KOPT-K1 (cell line): Measurements from ENCODE around the gene SELENOH.

Source experiments
- H3K27ac ChIP-seq: fragments of 200-600 bp; sonication (generic); 2 replicates; pipeline ENCODE4 v1.5.1; 2016; ENCODE audit warnings: antibody characterized with exemption, mild to moderate bottlenecking, low read depth, low read length; ENCODE audit not compliant: poor library complexity, severe bottlenecking
- H3K36me3 ChIP-seq: fragments of 200-600 bp; sonication (generic); 2 replicates; pipeline ENCODE4 v1.5.1; 2017; ENCODE audit warnings: antibody characterized with exemption, mild to moderate bottlenecking, low read length, moderate library complexity; ENCODE audit not compliant: insufficient read depth
- H3K9me3 ChIP-seq: fragments of 200-600 bp; sonication (generic); 2 replicates; pipeline ENCODE4 v1.5.1; 2017; ENCODE audit warnings: antibody characterized with exemption, low read length, mild to moderate bottlenecking; ENCODE audit not compliant: insufficient read depth, poor library complexity, severe bottlenecking

Gene SELENOH

DNA sequence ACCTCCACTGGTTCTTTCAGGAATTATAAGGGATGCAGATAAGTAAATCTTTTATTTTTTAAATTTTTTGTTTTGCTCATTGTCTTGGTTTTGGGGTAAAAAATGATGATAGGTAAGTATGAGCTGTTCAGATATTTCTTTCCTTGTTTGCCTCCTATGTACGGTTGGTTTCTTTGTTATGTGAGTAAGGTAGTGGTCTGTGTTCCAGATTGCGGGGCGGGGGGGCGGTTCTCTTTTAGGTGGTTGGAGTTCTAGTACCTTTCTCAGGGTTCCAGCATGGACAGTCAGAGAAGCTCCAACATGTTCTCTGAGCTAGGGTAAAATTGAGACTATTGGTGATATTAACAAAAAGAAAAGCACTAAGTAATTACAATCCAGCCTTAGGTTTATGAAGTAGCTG is 22.7 kb downstream of the SELENOH start:
- Histone ChIP-seq H3K36me3 (no peaks in the 10 kb centered on the region), H3K9me3 (no peaks in the 10 kb centered on the region), H3K27ac (no peak overlapping the region)

DNA sequence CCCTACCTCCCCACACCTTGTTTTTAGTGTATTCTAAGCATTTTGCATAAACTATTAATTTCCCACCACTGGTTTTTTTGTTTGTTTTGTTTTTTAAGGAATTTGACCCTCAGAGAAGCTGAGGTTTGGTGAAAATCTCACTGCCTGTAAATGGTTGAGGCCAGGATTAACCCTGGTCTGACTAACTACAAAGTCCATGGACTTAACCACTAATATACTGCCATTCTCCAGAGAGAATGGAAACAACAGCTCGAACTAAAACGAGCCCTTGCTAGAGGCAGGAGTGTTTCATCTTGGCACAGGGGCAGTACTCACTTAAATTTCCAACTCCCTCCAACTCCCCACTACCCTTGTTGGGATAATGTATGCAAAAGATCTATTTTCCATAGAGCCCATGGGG is 23.3 kb downstream of the SELENOH start:
- no peak overlapping the region for H3K27ac ChIP-seq
- H3K36me3 ChIP-seq, result no peaks in the 10 kb centered on the region
- H3K9me3 ChIP-seq, result no peaks in the 10 kb centered on the region

DNA sequence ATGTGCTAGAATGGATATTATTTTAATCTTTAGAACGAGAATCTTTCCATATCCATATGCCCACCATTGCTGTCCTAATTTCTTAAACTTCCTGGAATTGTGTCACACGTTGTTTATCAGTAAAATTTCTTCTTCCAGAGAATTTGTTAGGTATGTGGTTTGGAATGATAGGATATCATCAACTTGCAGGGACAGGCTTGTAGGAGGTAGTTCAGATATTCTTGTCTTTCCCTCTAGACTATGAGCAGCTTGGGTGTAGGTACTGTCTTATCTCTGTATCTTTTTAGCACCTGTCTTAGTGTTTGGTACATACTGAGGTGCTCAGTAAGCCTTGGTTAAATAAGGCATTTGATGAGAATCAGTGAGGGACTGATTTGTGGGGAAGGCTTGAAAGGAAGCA is 23.7 kb downstream of the SELENOH start:
- Histone ChIP-seq H3K36me3 (no peaks in the 10 kb centered on the region), H3K9me3 (no peaks in the 10 kb centered on the region), H3K27ac (no peak overlapping the region)

DNA sequence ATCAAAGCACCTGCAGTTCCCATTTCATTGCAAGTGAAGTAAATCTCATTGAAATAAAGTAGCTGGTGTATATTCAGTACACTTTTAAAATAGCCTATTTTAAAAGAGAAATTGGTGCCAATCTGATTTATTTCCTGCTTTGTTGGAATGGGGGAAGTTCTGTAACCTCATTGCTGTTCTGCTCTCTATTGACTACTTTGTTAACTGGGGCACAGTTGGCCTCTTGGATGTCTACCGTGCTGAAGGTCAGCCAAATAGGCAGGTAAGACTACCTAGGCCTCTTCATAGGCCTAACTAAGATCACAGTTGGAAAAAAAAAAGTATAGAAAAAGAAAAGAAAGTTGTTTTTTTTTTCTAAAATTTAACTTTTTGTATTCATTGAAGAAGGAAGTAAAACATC is 29.5 kb downstream of the SELENOH start:
- Histone ChIP-seq H3K27ac (no peak overlapping the region), H3K36me3 (no peaks in the 10 kb centered on the region), H3K9me3 (no peaks in the 10 kb centered on the region)

DNA sequence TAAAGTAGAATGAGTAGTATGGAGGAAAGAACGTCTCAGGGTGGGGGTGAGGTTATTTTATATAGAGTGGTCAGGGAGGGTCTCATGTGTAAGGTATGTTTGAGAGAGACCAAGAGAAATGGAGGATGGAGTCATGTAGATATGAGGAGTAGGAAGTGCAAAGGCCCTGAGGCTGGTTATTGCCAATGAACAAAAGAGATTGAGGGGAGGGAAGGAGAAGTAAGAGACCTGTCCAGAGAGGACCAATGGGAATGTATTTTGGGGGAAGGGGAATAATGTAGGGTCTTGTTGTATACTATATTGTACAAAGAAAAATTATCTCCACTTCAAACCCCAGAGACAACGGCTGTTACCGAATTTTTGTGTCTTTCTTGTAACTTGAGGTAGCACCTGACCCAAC is 30.1 kb downstream of the SELENOH start:
- Histone ChIP-seq H3K36me3 (no peaks in the 10 kb centered on the region), H3K9me3 (no peaks in the 10 kb centered on the region), H3K27ac (no peak overlapping the region)

DNA sequence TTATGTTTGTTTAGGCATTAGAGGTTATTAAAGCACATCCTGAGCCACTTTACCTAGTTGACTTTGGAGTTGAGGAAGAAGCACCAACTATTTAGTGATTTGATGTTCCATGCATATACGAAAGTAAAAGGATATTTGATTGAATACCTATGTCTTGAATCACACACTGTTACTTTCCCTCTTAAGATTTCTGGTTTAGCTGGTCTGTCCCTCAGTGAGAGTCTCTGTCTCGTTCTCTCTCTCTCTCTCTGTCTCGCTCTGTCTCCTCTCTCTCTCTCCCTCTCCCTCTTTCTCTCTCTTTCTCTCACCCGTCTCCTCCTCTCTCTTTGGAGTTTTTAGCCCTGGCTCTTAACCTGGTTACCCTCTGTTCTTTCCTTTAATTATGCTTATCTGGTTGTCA is 31.3 kb downstream of the SELENOH start:
- no peaks in the 10 kb centered on the region for H3K9me3 ChIP-seq
- no peak overlapping the region for H3K27ac ChIP-seq

DNA sequence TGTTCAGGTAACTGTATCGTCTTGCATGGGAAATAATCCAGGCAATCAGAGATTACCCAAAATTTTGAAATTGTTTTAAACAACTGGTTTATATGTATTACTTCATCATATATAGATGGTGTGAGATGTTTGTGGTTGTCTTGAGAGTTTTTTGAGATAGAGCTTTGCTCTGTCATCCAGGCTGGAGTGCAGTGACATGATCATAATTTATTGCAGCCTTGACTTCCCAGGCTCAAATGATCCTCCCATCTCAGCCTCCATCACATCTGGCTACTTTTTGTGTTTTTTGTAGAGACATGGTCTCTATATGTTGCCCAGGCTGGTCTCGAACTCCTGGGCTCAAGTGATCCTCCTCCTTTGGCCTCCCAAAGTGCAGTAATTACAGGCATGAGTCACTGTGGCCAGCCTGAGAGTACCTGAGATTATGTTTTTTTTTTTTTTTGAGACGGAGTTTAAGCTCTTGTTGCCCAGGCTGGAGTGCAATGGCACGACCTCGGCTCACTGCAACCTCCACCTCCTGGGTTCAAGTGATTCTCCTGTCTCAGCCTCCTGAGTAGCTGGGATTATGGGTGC is 31.8 kb downstream of the SELENOH start:
- Histone ChIP-seq H3K27ac (no peak overlapping the region), H3K36me3 (no peaks in the 10 kb centered on the region), H3K9me3 (no peaks in the 10 kb centered on the region)

More for the DNA sequence above, 31.3 kb downstream of the SELENOH start:
- no peaks in the 10 kb centered on the region for H3K36me3 ChIP-seq

DNA sequence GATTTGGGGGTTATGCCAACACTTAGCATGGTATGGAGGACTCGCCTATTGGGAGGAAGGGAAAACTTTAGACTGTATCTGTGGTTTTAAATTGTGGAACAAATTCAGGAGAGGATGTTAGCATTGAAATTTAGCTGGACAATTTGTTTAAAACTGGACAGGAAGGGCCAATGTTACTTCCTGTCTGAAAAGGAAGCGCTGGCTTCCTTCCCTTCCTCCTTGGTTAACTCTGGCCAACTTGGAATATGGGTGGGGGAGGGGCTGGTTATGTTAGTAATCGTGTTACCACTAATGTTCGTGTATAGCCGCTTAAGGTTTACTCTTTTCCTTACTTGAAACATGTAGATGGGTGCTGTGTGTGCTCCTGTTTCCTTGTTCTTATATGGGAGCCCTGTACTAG is 34.2 kb downstream of the SELENOH start:
- Histone ChIP-seq H3K27ac (no peak overlapping the region), H3K36me3 (no peaks in the 10 kb centered on the region), H3K9me3 (no peaks in the 10 kb centered on the region)

DNA sequence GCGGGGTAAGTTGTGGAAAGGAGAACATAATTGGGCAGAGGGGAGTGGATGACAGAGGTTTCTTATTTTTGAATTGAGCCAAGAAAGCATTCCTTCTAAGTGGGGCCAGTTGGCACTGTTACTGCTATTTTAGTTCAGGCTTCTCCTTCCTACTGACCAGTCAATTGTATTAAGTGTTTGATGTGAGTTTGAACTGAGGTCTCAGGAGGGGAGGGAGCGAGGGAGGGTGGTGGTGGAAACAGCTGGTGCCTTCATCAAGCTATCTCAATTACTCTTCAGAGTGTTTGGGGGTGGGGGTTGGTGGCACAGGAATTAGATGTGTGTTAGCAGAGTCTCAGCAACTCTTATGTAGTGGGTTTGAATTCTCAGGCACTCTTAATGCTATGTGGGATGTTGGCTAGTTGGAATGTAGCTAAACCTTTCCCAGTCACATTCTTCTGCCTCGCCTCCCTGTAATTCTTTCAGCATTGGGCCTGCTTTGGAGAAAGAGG is 34.8 kb downstream of the SELENOH start:
- H3K36me3 ChIP-seq, result no peaks in the 10 kb centered on the region
- H3K27ac ChIP-seq, result no peak overlapping the region
- H3K9me3 ChIP-seq, result no peaks in the 10 kb centered on the region

DNA sequence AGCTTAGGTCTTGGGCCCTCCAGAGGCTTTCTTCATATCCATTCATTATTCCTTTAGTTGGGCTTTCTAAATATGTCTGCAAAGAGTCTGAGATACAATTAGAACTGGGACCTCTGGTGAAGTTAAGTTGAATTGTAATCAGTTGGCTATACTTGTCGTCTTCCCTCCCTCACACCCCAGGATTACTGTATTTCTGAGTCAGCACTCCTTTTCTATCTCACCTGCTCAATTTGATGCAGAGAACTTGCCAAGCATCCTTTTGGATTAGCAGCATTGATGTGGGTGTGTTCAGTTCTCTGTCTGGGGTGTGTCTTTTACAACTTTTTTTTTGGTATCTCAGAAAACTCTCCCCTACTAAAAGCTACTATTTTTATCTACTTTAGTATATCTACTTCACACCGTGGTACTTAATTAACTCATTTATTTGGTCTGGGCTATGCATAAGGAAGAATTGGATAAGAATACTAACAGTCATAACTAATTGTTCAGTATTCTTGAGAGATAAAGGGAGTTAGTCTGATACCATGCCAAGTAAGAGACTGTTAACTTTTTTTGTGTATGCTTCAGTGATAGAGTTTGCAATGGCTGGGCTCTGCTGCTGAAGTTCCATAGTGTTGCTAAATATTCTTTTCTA is 35.4 kb downstream of the SELENOH start:
- Histone ChIP-seq H3K9me3 (no peaks in the 10 kb centered on the region), H3K36me3 (no peaks in the 10 kb centered on the region), H3K27ac (no peak overlapping the region)

DNA sequence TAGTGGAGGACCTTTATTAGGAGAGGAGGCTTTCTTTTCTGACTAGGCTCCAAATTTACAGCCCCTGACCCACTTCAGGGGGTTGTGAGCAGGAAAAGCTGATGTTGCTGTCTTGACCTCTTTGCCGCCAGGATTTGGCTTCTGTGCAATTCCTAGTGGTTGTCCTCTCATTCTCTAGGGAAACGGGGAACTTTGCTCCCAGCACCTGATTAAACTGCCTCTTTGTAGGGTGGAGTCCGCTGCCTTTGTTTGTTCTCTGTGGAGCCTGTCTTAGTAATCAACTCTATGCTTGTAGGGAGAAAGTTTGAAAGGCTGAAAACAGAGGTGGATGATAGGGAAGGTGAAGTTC is 36.7 kb downstream of the SELENOH start:
- Histone ChIP-seq H3K27ac (no peak overlapping the region), H3K36me3 (no peaks in the 10 kb centered on the region), H3K9me3 (no peaks in the 10 kb centered on the region)

DNA sequence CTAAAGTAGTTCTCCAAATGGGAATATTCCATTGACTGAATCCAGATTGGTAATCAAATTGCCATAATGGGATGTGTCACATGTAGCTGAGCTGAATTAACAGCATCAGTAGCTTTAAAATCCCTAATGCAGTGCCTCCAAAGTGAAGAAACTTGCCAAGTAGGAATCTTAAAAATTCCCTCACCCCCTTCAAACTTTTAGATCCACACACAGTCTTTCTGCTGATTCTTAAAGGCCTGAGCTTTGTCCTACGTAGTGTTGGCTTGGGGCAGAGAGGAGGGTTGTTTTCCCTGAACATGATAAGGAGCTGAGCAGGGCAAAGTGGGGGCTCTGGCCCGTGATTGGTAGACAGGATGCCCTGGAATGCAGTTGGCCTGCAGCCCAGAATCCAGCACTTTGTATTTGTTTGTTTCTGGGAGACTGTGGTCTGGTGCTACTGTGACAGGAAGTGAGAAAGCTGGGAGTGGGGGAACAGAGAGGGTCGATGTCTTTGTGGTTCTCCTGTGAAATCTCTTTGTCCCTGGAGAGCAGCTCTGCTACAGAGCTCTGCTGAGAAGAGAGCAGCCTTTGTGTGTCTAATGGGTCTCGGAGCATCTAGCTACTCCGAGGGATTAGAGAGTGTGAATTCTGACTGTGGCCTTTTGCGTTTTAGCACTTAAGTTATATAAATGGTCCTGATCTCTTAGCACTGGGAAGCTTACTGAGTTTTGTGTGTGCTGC is 37.2 kb downstream of the SELENOH start:
- H3K9me3 ChIP-seq, result no peaks in the 10 kb centered on the region
- H3K36me3 ChIP-seq, result no peaks in the 10 kb centered on the region
- no peak overlapping the region for H3K27ac ChIP-seq

DNA sequence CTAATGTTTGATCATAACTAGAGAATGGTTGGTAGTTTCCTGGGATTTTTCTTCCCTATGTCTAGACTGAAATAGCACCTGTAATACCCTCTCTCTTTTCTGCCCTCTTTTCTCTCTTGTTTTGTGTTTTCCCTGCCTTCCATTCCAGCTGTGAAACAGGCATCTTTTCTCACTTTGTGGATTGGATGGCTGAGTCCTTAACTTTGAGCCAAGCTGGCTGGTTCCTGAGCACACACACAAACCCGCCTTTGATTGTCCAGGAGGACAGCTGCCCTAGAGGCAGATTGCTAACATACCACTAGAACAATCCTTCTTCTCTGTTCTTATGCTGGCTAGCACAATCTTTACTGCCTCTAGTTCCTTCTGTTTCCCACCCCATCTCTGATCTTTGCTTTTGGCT is 38.0 kb downstream of the SELENOH start:
- Histone ChIP-seq H3K9me3 (no peaks in the 10 kb centered on the region), H3K27ac (no peak overlapping the region), H3K36me3 (no peaks in the 10 kb centered on the region)

DNA sequence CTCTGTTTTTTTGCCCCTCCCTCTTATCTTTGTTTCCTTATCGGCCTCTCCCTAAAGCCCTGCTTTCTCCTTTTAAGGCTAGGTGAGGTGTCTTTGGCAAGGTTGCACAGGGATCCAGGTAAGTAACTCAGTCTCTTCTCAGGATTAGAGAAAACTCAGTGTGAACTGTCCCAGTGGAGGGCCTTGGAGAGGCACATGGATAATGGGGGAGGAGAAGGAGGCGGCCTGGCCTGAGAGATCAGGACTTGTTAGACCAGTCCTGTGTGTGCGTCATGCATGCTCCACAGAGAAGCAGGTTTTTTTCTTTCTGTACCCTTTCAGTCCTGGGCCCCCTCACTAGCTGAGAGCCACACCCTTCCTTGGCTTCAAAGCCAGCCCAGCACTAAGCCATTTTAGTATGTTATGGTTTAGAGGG is 40.2 kb downstream of the SELENOH start:
- H3K27ac ChIP-seq, result no peak overlapping the region

DNA sequence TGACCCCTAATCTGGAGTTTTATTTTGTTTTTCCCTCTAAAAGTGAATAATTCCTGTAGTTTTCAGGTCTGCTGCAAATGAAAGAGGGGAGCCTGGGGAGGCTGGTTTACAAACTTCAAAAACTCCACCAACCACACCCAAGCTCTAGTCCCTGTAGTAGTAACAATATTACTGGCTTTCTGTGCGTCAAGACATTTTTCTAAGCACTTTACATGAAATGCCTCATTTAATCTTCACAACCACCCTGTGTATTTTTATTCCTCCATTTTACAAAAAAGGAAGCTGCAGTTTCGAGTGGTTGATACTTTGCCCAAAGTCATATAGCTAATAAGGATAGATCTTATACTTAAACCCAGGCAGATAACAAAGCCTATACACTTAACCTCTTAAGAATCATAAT is 43.8 kb downstream of the SELENOH start:
- H3K9me3 ChIP-seq, result no peaks in the 10 kb centered on the region
- no peaks in the 10 kb centered on the region for H3K36me3 ChIP-seq
- no peak overlapping the region for H3K27ac ChIP-seq

More for the DNA sequence above, 40.2 kb downstream of the SELENOH start:
- no peaks in the 10 kb centered on the region for H3K36me3 ChIP-seq
- H3K9me3 ChIP-seq, result no peaks in the 10 kb centered on the region

DNA sequence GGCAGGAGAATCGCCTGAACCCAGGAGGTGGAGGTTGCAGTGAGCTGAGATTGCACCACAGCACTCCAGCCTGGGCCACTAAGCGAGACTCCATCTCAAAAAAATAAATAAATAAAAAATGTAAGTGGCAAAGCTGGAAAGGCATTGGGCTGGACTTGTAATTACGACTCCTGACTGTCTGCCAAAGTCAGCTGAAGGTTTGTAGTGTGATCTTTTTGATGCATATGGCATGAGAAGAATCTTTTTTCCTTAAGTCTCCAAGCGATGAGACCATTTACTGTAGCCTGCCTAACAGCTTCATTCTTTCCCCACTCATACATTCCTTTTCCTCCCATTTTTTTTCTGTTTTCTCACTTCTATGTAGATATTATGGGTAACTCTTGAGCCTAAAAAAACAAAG is 45.1 kb downstream of the SELENOH start:
- Histone ChIP-seq H3K36me3 (no peaks in the 10 kb centered on the region), H3K9me3 (no peaks in the 10 kb centered on the region), H3K27ac (no peak overlapping the region)
